Ovary (tissue), 9 donors: ENCODE data around the gene DNAJC17. TPM values are rescaled to one million over a fixed set of nuclear protein-coding genes. Genes with fewer than 3 reads are reported as not detected.

Experiments
- DNase-seq, 5 donors: peaks; one replicate each; pipeline ENCODE4 v3.0.0-alpha.2; 2019 to 2020
- H3K27ac ChIP-seq, 2 donors: fragments of 200-600 bp; one replicate each; pipeline versions ENCODE4 v1.5.1 to v1.8.0; 2019 to 2022
- H3K27me3 ChIP-seq: fragments of 200-600 bp; one replicate; pipeline ENCODE4 v1.8.0; 2022
- H3K36me3 ChIP-seq: fragments of 200-600 bp; sonication (generic); one replicate; pipeline ENCODE4 v1.5.1; 2019
- H3K4me1 ChIP-seq: one replicate; pipeline ENCODE4 v1.8.1; 2013; ENCODE audit warnings: mild to moderate bottlenecking, moderate library complexity; ENCODE audit not compliant: insufficient read depth
- H3K4me3 ChIP-seq: fragments of 200-600 bp; sonication (generic); one replicate; pipeline ENCODE4 v1.5.1; 2017
- H3K9me3 ChIP-seq, 2 donors: fragments of 200-600 bp in 1 of 2; sonication (generic) in 1 of 2; one replicate each; pipeline versions ENCODE4 v1.5.1 to v1.8.1; 2013 to 2019; ENCODE audit warnings: mild to moderate bottlenecking in 1 of 2, moderate library complexity in 1 of 2
- EP300 ChIP-seq: sonication (generic); formaldehyde crosslinking; IDR thresholded peaks from one replicate; pipeline ENCODE4 v1.6.1; 2017; ENCODE audit warnings: antibody characterized with exemption
- POLR2A ChIP-seq: fragments of 450-650 bp; IDR thresholded peaks from one replicate; pipeline ENCODE4 v1.6.1; 2017; ENCODE audit warnings: antibody characterized with exemption, mild to moderate bottlenecking, moderate library complexity
- WGBS, 3 donors: extraction: QIAGEN DNeasy Blood & Tissue Kit in 1 of 3; methylation state at CpG; one replicate each; pipeline versions ENCODE4 v1.1.5 to v1.1.7; 2013 to 2017; 5-methylcytosine and 5-hydroxymethylcytosine counted together
- intact Hi-C, 4 donors: fragments of 100-400 bp; cut with DNase I; formaldehyde crosslinking; loops; one replicate each; pipeline versions ENCODE4 v1.11.0 to v1.15.1; 2022 to 2023
- polyA plus RNA-seq, 2 donors: library from polyadenylated mRNA; stranded (reverse); fragments of 200-250 nt in 1 of 2; fragments of 350-450 nt in 1 of 2; fragmentation: Illumina TruSeq in 1 of 2; extraction: RNeasy Lipid Tissue Mini Kit (QIAGEN cat#74804) in 1 of 2; gene quantifications; one replicate each; pipeline ENCODE4 v1.2.3, GENCODE V29; 2013 to 2014
- total RNA-seq, 7 donors: library from RNA; depleted of rRNA in 2 of 7; stranded (reverse); fragments of >200 nt in 2 of 7; fragmentation: NEBNext Ultra II Directional in 3 of 7; extraction: Animal tissue kit (Norgen Biotek cat#: 25700) in 3 of 7; gene quantifications; one replicate each; pipeline versions ENCODE4 v1.1.0 to v1.2.4, GENCODE V29; 2016 to 2023
- TF ChIP-seq, protein P1 (sequence below), 3 donors: fragments of 450-650 bp in 2 of 3; fragments of 200-600 bp in 1 of 3; IDR thresholded peaks; one replicate each; pipeline versions ENCODE4 v1.5.1 to v1.8.0; 2016 to 2022; ENCODE audit warnings: antibody characterized with exemption in 3 of 3, mild to moderate bottlenecking in 1 of 3
- donor health status: DM: no; HTN: no; CAD: no; lungs with moderate emphysema.
- donor health status: DM: no; HTN: no; CAD: no.
- donor health status: Bipolar disorder and iron deficiency.
- donor health status: DM: yes; HTN: yes; CAD: no.
- donor health status: DM: no; HTN: no; CAD: no.
- donor health status: DM: yes; HTN: yes; CAD: no.

DNAJC17 gene
- total and polyA plus RNA-seq, 9 donors = 10.5 to 57.9 (median 31.7) TPM

DNA sequence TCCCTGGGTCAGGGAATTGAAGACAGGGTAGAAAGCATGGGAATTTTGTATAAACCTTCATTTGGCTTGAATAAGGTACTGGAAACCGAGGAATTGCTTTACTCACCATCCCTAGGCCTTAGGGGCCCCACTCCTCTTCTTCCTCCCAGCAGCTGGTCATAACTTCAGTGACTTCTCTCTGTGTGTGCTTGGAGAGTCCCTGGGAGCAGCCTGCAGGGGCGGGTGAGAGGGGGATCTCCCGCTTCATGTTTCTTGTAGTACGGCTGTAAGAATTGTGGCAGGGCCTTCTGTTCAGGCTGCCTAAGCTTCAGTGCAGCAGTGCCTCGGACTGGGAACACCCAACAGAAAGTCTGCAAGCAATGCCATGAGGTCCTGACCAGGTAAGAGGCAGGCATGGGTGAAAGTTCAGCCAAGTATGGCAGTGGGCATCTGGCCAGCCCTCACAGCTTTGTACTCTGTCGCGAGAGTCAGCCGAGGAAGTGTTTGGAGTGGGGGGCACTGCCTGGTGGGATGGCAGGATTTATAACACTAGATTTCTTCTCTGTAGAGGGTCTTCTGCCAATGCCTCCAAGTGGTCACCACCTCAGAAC lies 1.7 kb upstream of the DNAJC17 start:
- H3K27ac ChIP-seq = no peak overlapping the region
- intact Hi-C loops = no loop called here
- no peaks in the 10 kb centered on the region for H3K27me3 ChIP-seq
- TF ChIP-seq POLR2A (no peak), EP300 (no peak)
- TF ChIP-seq, protein P1, sequence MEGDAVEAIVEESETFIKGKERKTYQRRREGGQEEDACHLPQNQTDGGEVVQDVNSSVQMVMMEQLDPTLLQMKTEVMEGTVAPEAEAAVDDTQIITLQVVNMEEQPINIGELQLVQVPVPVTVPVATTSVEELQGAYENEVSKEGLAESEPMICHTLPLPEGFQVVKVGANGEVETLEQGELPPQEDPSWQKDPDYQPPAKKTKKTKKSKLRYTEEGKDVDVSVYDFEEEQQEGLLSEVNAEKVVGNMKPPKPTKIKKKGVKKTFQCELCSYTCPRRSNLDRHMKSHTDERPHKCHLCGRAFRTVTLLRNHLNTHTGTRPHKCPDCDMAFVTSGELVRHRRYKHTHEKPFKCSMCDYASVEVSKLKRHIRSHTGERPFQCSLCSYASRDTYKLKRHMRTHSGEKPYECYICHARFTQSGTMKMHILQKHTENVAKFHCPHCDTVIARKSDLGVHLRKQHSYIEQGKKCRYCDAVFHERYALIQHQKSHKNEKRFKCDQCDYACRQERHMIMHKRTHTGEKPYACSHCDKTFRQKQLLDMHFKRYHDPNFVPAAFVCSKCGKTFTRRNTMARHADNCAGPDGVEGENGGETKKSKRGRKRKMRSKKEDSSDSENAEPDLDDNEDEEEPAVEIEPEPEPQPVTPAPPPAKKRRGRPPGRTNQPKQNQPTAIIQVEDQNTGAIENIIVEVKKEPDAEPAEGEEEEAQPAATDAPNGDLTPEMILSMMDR (IDR thresholded peaks at IDR 0.05) = no peak
- no peaks in the 10 kb centered on the region for H3K36me3 ChIP-seq
- H3K9me3 ChIP-seq = no peaks in the 10 kb centered on the region
- H3K4me3 ChIP-seq = no peak overlapping the region
- WGBS, 3 donors = 75 to 89% (median 84%) methylated on average over 8 of the region's 8 CpGs
- DNase-seq = peak in 1 of 5 donors; percentile 33
- peaks cover 5% of the 10 kb centered on the region for H3K4me1 ChIP-seq

DNA sequence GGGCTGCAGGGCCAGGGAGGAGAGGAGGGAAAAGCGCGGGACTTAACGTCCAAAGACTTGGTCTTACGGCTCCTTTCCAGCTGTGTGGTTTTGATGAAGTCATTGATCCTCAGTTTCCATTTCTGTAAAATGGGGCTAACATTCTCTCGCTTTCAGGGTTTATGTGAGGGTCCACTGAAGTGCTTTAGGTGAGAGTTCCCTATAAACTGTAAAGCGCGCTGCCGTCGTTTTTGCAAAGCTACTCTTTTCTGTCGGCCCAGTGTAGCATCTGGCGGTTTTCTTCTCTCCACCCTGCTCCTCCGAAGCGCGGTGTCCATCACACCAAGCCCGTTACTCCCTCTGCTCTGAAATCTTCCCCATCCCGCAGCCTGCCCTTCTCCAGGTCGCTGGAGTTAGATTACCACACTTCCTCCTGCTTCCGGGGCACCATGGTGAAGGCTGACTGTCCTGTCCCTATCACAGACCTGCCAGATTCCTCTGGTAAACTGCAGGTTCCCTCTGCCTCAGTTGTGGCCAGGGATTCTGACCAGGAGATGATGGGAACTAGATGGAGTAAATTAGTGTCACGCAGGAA lies 702 bp upstream of the DNAJC17 start:
- no peaks in the 10 kb centered on the region for H3K36me3 ChIP-seq
- 6 to 26% (median 10%) methylated on average over 19 of the region's 19 CpGs for WGBS, 3 donors
- peaks cover 5% of the 10 kb centered on the region for H3K4me1 ChIP-seq
- H3K9me3 ChIP-seq = no peaks in the 10 kb centered on the region
- H3K27me3 ChIP-seq = no peaks in the 10 kb centered on the region
- H3K4me3 ChIP-seq = peak overlapping the region; percentile 78
- DNase-seq = no peak
- TF ChIP-seq, protein P1 (IDR thresholded peaks at IDR 0.05) = no peak
- no peak for TF ChIP-seq POLR2A
- TF ChIP-seq EP300 = no peak
- intact Hi-C loops = no loop called here
- H3K27ac ChIP-seq = peak overlapping the region in 1 of 2 donors; percentile 18

DNA sequence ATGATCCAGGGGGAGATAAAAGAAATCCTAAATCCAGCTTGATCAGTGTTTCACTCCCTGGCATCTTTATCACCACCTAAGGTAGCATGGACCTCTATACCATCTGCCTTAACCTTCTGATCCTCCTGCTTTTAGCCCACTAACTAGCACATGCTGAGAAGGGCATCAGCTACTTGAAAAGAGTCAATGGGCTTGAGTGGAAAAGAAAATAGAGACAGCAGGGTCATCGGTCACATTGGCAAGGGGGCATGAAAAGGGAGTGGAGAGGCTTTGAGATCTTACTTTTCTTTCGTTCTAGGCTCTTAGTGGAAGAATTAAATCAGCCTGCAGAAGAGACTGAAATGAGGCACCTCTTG lies 623 bp downstream of the DNAJC17 start:
- H3K4me1 ChIP-seq = peaks cover 5% of the 10 kb centered on the region
- WGBS, 3 donors = 1 to 2% (median 2%) methylated on average over 2 of the region's 2 CpGs
- no peaks in the 10 kb centered on the region for H3K27me3 ChIP-seq
- peak overlapping the region; percentile 85 to 92 for H3K27ac ChIP-seq
- no peaks in the 10 kb centered on the region for H3K36me3 ChIP-seq
- no peak for DNase-seq
- intact Hi-C loops = no loop called here
- no peaks in the 10 kb centered on the region for H3K9me3 ChIP-seq
- TF ChIP-seq POLR2A (no peak), EP300 (no peak)
- TF ChIP-seq, protein P1 (IDR thresholded peaks at IDR 0.05) = no peak
- peak overlapping the region; percentile 78 for H3K4me3 ChIP-seq

DNA sequence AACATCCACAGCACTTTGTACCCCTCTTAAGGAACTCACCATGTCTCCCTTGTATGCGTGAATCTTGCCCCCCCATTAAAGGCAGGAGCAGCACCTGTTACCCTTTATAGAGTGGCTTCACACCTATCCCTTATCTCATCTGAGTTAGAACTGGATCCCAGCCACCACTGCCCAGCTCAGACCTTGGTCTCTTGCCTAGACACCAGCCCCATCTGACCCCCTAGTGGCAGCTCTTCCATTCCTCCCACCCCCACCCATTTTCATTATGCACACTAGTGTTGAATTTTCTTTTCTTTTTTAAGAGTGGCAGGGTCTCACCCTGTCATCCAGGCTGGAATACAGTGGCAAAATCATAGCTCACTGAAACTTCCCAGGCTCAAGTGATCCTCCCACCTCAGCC lies 3.6 kb downstream of the DNAJC17 start:
- DNase-seq = no peak
- TF ChIP-seq, protein P1 (IDR thresholded peaks at IDR 0.05) = no peak
- no peak for TF ChIP-seq EP300
- no peak for TF ChIP-seq POLR2A
- Histone ChIP-seq H3K4me3 (no peak overlapping the region), H3K9me3 (no peaks in the 10 kb centered on the region), H3K4me1 (peaks cover 5% of the 10 kb centered on the region), H3K36me3 (no peaks in the 10 kb centered on the region), H3K27me3 (no peaks in the 10 kb centered on the region), H3K27ac (no peak overlapping the region)
- 88 to 98% (median 97%) methylated on average over 1 of the region's 1 CpG for WGBS, 3 donors
- intact Hi-C loops = no loop called here
